Stimulated activated CD8-positive, alpha-beta memory T cell treated with anti-CD3 and anti-CD28 coated beads, Interleukin-7, amount 100 ng/mL, for 48 hours (primary cell): ENCODE results near the gene SLC41A1.
"Not testable (repeated sequence)": the region's sequence is repeated elsewhere in the genome, so short reads cannot be mapped to it uniquely, and the experiment has no call there.

Source experiments
- DNase-seq, 2 donors: peaks; one replicate each; pipeline ENCODE4 v3.0.0-alpha.2; 2020; ENCODE audit warnings: low read depth in 1 of 2; ENCODE audit errors: extremely low read depth in 1 of 2

The SLC41A1 gene

GRCh38 chr1:205823260-205823659 is 10.3 kb upstream of the SLC41A1 start:
- not testable (repeated sequence) for DNase-seq

- no peak for DNase-seq
Observed at GRCh38 chr1:205822397-205822796, 9.4 kb upstream of the SLC41A1 start.

- DNase-seq = no peak
Observed at GRCh38 chr1:205817988-205818387, 5.0 kb upstream of the SLC41A1 start.

- DNase-seq = no peak
Observed at GRCh38 chr1:205817364-205817763, 4.4 kb upstream of the SLC41A1 start.

GRCh38 chr1:205813755-205814058 is 709 bp upstream of the SLC41A1 start:
- DNase-seq = peak in 1 of 2 donors; percentile 15

- DNase-seq = no peak
Observed at GRCh38 chr1:205812271-205812877, 624 bp downstream of the SLC41A1 start.

- no peak for DNase-seq
Observed at GRCh38 chr1:205811660-205812059, 1.3 kb downstream of the SLC41A1 start.

GRCh38 chr1:205810448-205811157 is 2.4 kb downstream of the SLC41A1 start:
- DNase-seq = no peak

GRCh38 chr1:205809942-205810345 is 3.1 kb downstream of the SLC41A1 start:
- no peak for DNase-seq

GRCh38 chr1:205809469-205809868 is 3.5 kb downstream of the SLC41A1 start:
- DNase-seq = no peak

- DNase-seq = peak in 1 of 2 donors; percentile 58
Observed at GRCh38 chr1:205805082-205805711, 7.8 kb downstream of the SLC41A1 start.

GRCh38 chr1:205804605-205805004 is 8.4 kb downstream of the SLC41A1 start:
- no peak for DNase-seq

GRCh38 chr1:205803986-205804385 is 9.0 kb downstream of the SLC41A1 start:
- no peak for DNase-seq

GRCh38 chr1:205802060-205802459 is 10.9 kb downstream of the SLC41A1 start:
- no peak for DNase-seq

- no peak for DNase-seq
Observed at GRCh38 chr1:205800981-205801703, 11.9 kb downstream of the SLC41A1 start.

GRCh38 chr1:205800427-205800826 is 12.6 kb downstream of the SLC41A1 start:
- no peak for DNase-seq

GRCh38 chr1:205798577-205798976 is 14.4 kb downstream of the SLC41A1 start:
- DNase-seq = no peak

- no peak for DNase-seq
Observed at GRCh38 chr1:205797168-205797567, 15.8 kb downstream of the SLC41A1 start.

GRCh38 chr1:205794011-205794730 is 18.8 kb downstream of the SLC41A1 start:
- DNase-seq = no peak

GRCh38 chr1:205792961-205793673 is 19.9 kb downstream of the SLC41A1 start:
- no peak for DNase-seq
